SK-N-SH (cell line): ENCODE results near the gene ULBP2.
"Not testable (repeated sequence)": the region's sequence is repeated elsewhere in the genome, so short reads cannot be mapped to it uniquely, and the experiment has no call there.

Experiments
- CTCF ChIP-seq: fragments of 200-600 bp; sonication (generic); IDR thresholded peaks from 2 replicates; pipeline ENCODE4 v1.6.1; 2017; ENCODE audit warnings: antibody characterized with exemption, mild to moderate bottlenecking, moderate library complexity
- EZH2phosphoT487 ChIP-seq: fragments of 200-600 bp; sonication (generic); IDR thresholded peaks from 2 replicates; pipeline ENCODE4 v1.6.1; 2017; ENCODE audit warnings: low read depth, mixed run types, mild to moderate bottlenecking, antibody characterized with exemption, moderate library complexity, borderline replicate concordance
- FOXJ3 ChIP-seq: sonication (generic); formaldehyde crosslinking; IDR thresholded peaks from 2 replicates; pipeline ENCODE4 v1.5.1; 2020; ENCODE audit warnings: mild to moderate bottlenecking, missing genetic modification reagents
- FOXM1 ChIP-seq: IDR thresholded peaks from 2 replicates; pipeline ENCODE4 v1.4.0; 2012; ENCODE audit warnings: low read depth, mild to moderate bottlenecking
- JUND ChIP-seq: IDR thresholded peaks from 2 replicates; pipeline ENCODE4 v1.4.0; 2012
- MXI1 ChIP-seq: IDR thresholded peaks from 2 replicates; pipeline ENCODE4 v1.6.1; 2012; ENCODE audit warnings: mild to moderate bottlenecking, low read depth, low read length, improper control_type of control experiment
- POLR2AphosphoS5 ChIP-seq: IDR thresholded peaks from 2 replicates; pipeline ENCODE4 v1.6.1; 2012; ENCODE audit warnings: low read depth, low read length
- REST ChIP-seq: IDR thresholded peaks from 2 replicates; pipeline ENCODE4 v1.6.1; 2012; ENCODE audit warnings: mild to moderate bottlenecking, low read depth, low read length, moderate library complexity
- RFX5 ChIP-seq: IDR thresholded peaks from 2 replicates; pipeline ENCODE4 v1.6.1; 2012; ENCODE audit warnings: mild to moderate bottlenecking, improper control_type of control experiment, low read length
- RXRA ChIP-seq: IDR thresholded peaks from 2 replicates; pipeline ENCODE4 v1.4.0; 2012; ENCODE audit warnings: low read depth, mild to moderate bottlenecking, borderline replicate concordance

GRCh38 chr6:149919126-149919833, 22.5 kb upstream of the ULBP2 start:
- not testable (repeated sequence) for TF ChIP-seq EZH2phosphoT487, CTCF, MXI1, FOXM1, FOXJ3, REST, RFX5, POLR2AphosphoS5, JUND, RXRA
